PC-9 (cell line): Measurements from ENCODE around the gene PIH1D1.

Experiments
- EZH2 ChIP-seq: fragments of 200-600 bp; sonication (generic); IDR thresholded peaks from 2 replicates; pipeline ENCODE4 v1.8.0; 2017; ENCODE audit warnings: antibody characterized with exemption, low read depth
- TF ChIP-seq, protein P1 (sequence below): fragments of 200-600 bp; sonication (generic); conservative IDR thresholded peaks from 2 replicates; pipeline ENCODE4 v1.6.1; 2017; ENCODE audit warnings: mixed run types, antibody characterized with exemption, mild to moderate bottlenecking, moderate library complexity

DNA sequence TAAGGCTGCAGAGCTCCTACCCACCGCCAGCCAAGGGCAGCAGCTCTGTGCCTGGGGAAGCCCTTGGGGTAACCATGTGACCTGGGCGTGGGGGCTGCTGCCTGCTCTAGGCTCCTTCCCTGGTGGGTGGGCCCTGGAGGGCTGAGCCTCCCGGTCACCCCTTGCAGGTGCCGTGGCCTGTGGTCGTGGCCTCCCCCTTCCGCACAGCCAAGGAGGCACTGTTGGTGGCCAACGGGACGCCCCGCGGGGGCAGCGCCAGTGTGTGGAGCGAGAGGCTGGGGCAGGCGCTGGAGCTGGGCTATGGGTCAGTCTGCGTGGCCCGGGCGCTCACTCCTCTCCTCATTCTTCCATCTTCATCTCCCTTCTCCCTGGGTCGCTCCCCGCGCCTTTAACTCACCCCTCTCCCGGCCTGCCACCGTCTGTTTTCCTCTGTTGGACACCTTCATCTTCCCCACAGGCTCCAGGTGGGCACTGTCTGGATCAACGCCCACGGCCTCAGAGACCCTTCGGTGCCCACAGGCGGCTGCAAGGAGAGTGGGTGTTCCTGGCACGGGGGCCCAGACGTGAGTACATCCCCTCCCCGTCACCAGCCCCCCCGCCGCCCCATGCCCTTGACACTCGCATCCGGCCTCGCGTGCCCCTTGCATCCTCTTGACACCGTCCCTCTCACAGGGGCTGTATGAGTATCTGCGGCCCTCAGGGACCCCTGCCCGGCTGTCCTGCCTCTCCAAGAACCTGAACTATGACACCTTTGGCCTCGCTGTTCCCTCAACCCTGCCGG, 12.5 kb upstream of the PIH1D1 start:
- TF ChIP-seq, protein P1, sequence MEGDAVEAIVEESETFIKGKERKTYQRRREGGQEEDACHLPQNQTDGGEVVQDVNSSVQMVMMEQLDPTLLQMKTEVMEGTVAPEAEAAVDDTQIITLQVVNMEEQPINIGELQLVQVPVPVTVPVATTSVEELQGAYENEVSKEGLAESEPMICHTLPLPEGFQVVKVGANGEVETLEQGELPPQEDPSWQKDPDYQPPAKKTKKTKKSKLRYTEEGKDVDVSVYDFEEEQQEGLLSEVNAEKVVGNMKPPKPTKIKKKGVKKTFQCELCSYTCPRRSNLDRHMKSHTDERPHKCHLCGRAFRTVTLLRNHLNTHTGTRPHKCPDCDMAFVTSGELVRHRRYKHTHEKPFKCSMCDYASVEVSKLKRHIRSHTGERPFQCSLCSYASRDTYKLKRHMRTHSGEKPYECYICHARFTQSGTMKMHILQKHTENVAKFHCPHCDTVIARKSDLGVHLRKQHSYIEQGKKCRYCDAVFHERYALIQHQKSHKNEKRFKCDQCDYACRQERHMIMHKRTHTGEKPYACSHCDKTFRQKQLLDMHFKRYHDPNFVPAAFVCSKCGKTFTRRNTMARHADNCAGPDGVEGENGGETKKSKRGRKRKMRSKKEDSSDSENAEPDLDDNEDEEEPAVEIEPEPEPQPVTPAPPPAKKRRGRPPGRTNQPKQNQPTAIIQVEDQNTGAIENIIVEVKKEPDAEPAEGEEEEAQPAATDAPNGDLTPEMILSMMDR, result no peak
- no peak for TF ChIP-seq EZH2
